ENCODE measurements around the gene DNAJC1.

Gene DNAJC1

GRCh38 chr10:21959998-21960397 is 43.5 kb downstream of the DNAJC1 start:
- no peak for DNase-seq

GRCh38 chr10:21954690-21955089 is 48.8 kb downstream of the DNAJC1 start:
- no peak for DNase-seq

GRCh38 chr10:21954132-21954531 is 49.4 kb downstream of the DNAJC1 start:
- peak; percentile 36 to 92 for DNase-seq

- peak; percentile 20 to 31 for DNase-seq
Observed at GRCh38 chr10:21953585-21954057, 49.9 kb downstream of the DNAJC1 start.

- DNase-seq: no peak
Observed at GRCh38 chr10:21950566-21950965, 53.0 kb downstream of the DNAJC1 start.

- no peak for DNase-seq
Observed at GRCh38 chr10:21946946-21947345, 56.6 kb downstream of the DNAJC1 start.

GRCh38 chr10:21944727-21945386 is 58.7 kb downstream of the DNAJC1 start:
- DNase-seq: no peak

- peak; percentile 43 to 75 for DNase-seq
Observed at GRCh38 chr10:21943633-21944265, 59.8 kb downstream of the DNAJC1 start.

- no peak for DNase-seq
Observed at GRCh38 chr10:21935439-21936023, 68.0 kb downstream of the DNAJC1 start.

GRCh38 chr10:21934307-21934706 is 69.2 kb downstream of the DNAJC1 start:
- DNase-seq: no peak

GRCh38 chr10:21929070-21929469 is 74.5 kb downstream of the DNAJC1 start:
- no peak for DNase-seq

- no peak for DNase-seq
Observed at GRCh38 chr10:21927631-21928353, 75.7 kb downstream of the DNAJC1 start.

- no peak for DNase-seq
Observed at GRCh38 chr10:21926949-21927348, 76.6 kb downstream of the DNAJC1 start.

GRCh38 chr10:21926358-21926925 is 77.1 kb downstream of the DNAJC1 start:
- DNase-seq: no peak

- no peak for DNase-seq
Observed at GRCh38 chr10:21925851-21926250, 77.7 kb downstream of the DNAJC1 start.

- DNase-seq: no peak
Observed at GRCh38 chr10:21924511-21924910, 79.0 kb downstream of the DNAJC1 start.

- no peak for DNase-seq
Observed at GRCh38 chr10:21920633-21921032, 82.9 kb downstream of the DNAJC1 start.

GRCh38 chr10:21919906-21920305 is 83.6 kb downstream of the DNAJC1 start:
- DNase-seq: no peak

GRCh38 chr10:21919117-21919516 is 84.4 kb downstream of the DNAJC1 start:
- no peak for DNase-seq

GRCh38 chr10:21912625-21913024 is 90.9 kb downstream of the DNAJC1 start:
- DNase-seq: no peak

GRCh38 chr10:21910798-21911197 is 92.7 kb downstream of the DNAJC1 start:
- no peak for DNase-seq

GRCh38 chr10:21907436-21907835 is 96.1 kb downstream of the DNAJC1 start:
- DNase-seq: no peak

GRCh38 chr10:21904930-21905329 is 98.6 kb downstream of the DNAJC1 start:
- no peak for DNase-seq

Measured in inflammatory macrophage (primary cell).